ENCODE data around the gene INPP4B. TPM values are rescaled to one million over a fixed set of nuclear protein-coding genes. Genes with fewer than 3 reads are reported as not detected.
A peak's percentile ranks its signal among the peaks of the same experiment; 100 is the strongest.
"Not testable (repeated sequence)": the region's sequence is repeated elsewhere in the genome, so short reads cannot be mapped to it uniquely, and the experiment has no call there.

Gene INPP4B
- polyA plus RNA-seq, 5 donors: 5.5 to 15.7 (median 11.7) TPM

DNA sequence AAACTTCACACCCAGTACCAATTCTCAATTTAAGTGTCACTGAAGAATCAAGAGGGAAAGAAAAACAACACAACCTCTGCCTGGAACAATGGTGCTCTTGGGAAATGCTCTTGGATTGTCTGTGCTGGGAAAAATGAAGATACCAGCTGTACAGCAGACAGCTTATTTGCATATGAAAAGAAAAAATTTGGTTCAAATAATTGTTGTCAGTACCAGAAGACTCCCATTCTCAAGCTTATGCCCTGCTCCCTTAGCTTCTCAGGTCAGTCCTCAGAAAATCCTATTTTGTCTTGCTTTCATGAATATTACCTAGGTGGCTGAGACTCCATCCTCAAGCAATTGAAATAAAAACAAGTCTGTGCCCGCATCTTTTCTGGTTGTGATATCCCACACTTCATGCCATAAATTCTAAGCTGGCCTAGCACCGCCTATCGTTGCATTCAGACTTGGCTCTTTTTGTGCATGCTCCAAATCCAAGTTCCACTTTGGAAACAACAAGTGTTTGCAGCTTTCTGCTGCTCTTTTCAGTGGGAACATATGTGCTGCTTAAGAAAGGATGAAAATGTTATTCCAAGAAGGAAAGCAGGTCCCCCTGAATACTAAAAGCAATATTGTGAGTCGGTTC, 431.6 kb downstream of the INPP4B start:
- no peak for DNase-seq

DNA sequence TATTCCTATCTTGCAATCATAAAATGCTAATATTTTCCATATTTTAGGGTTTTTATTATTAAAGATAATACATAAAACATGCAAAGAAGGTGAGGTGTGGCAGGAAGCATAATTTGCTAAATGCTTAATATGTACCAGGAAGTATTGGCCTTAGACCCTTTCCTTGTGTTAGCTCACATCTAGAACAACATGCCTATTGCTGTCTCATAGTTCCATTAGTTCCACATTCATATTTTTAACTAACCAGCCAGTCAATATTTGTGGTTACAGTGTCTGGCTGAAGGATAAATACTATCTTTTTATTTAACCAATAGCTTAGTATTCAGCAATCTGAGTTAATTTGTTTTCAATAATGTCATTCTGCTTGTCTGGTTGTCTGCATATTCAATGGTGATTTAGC, 432.6 kb downstream of the INPP4B start:
- no peak for DNase-seq

DNA sequence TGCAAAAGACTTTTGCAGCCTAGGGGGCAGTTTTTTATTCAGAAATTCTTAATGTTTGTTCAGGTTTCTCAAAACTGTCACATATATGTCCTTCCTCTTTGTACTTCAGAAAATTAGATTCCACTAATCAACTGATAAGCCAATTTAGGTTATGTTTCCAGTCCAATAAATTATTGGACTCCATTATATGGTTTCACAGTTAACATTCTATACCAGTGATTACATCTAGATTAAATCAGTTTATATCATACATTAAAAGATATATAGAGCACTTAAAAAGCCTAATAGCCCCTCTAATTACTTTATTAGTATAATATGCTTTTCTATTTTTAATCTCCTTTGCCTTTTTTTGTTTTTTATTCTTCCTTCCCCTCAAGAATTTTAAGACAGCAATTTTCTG, 434.1 kb downstream of the INPP4B start:
- no peak for DNase-seq

DNA sequence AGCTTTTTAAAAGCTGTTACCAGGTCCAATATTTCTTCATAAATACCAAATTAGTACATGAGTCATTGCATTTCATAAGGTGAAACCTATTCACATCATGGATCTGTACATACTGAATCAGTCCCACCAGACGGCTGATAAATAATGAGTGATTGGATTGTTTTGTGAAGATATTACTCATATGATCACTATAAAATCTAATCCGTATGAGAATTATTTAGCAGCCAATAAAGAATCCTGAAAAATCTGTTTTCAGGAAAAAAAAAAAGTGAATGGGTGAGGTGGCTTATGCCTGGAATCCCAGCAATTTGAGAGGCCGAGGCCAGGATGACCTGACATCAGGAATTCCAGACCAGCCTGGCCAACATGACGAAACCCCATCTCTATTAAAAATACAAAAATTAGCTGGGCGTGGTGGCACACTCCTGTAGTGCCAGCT, 438.1 kb downstream of the INPP4B start:
- DNase-seq: no peak

DNA sequence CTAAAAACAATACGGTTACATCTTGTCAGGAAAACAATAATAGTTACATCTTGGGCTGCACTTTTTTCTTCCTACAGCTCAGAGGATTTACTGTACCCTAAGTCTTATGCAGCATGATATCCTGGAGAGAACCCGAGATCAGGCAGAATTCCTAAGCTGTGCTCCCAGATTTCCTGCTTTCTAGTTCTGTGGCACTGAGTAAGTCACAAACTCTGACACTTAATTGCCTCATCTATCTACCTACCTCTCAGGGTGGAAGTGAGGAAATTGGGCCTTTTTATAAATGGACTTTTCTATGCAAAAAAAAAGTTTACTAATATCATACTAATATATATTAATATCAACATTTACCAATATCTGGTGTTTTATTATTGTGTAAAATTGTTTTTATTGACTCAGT, 438.5 kb downstream of the INPP4B start:
- DNase-seq: no peak

DNA sequence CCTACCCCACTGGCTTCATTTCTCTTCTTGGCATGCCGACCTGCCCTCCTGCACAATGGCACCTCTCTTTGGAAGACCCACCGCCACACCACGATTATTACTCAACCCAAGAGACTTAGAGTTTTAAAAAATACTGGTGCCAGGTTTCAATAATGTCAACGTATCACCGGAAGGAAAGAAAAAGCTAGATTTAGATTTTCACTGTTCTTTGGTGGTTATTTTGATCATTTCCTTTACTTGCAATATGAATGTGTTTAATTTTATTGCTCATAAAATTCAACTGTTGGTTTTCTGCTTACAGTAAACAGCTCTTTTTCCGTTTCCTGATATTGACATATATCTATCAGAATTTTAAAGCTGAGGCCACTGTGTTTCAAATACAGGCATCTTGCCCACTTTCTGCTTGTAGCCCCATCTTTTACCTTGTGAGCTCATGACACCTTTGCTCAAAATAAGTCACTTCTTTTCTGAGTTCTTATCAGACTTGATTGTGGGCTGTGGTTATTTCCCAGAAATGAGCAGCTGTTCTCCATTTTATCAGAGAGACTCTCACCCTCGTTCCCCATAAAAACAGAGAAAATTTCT, 439.1 kb downstream of the INPP4B start:
- DNase-seq: no peak

DNA sequence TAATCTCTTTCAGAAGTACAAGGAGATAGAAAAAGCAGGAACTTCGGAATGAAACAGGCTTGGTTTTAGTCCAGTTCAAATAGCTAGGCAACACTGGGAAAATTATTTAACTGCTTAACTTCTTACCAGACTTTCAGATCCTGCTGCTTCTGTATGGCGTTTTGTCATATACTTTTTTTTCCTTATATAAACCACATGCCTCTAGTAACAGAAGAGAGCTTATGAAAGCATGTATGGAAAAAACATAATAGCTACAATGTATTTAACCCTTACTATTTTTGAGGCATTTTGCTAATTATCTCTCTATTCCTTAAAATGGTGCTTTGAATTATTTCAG, 439.6 kb downstream of the INPP4B start:
- no peak for DNase-seq

DNA sequence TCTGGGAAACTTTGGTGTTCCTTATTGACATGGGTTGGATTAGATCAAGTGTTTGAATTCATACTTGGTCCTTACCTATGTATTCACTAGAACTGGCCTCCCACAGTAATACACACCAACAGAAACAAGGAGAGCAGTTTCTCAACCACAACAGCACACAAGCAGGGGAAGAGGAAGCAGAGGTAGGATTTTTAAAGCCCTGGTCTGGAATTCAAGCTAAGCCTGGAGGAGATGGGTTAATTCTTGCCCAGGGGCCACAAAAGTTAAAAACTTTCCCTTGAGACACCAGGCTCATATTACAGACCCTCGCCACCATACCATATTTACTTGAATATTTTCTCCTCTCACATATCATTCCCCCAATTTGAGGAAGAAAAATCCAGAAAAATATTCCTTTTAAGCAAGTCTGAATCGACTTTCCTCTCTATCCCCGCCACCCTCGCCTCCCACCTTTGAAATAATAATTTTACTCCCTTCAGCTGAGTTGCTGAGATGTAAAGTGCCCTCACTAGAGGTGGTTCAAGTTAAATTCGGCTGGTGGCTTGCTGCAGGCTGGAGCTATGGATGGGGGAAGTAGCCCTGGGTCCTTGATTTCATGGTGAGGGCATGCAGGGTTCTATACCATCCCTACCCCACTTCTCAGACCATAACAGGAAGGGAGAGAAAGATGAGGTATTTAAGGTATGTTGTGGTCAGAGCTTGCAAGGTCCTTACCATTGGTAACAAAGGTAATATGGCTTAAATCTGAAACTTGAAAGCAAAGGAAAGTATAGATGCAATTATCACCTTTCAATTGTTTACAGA, 440.2 kb downstream of the INPP4B start:
- DNase-seq: no peak

DNA sequence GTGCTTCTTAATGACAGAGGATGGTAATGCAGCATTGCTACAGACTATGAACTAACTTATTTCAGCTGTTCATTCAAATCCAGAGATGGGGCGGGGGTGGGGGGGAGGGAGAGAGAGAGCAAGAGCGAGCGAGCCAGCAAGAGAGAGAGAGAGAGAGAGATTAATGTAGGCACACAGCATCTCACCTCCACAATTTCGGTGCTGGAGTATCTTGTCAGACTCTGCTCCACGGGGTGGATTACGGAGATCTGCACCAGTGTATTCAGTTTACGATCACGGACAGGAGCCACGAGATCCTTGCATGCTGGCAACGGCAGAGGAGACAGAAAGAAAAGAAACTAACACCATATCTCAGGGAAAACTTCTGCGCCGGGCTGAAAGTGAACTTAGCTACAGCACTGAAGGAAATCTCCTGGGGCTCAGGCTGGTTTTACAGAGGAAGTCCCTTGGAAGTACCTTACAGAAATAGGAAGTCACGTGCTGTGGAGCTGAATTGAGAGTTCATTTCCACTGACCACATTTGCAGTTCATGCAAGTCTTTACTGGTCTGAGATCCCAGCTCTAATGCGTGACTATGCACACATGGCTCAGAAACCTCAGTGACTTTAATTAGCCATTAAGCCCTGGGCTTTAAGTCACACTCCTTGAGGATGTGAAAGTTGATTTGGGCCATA, 440.9 kb downstream of the INPP4B start:
- DNase-seq: peak; percentile 63 to 64

DNA sequence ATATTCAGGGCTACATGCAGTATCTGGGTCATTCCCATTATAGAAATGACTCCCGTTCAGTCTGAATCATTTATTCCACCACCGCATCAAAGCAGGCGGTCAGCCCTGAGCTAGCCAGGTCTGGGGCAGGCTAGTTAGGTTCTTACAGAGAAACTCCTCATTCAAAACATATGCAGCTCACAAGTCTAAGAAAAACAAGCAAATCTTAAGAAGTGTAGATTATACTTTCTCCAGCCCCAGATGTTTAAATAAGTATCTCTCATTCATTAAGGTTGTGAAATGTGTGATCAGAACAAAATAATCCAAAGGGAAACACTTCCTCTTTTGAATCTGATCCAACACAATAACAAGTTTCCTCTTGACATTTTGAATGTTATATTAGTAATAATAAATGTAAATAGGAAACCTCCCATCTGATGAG, 441.9 kb downstream of the INPP4B start:
- no peak for DNase-seq

DNA sequence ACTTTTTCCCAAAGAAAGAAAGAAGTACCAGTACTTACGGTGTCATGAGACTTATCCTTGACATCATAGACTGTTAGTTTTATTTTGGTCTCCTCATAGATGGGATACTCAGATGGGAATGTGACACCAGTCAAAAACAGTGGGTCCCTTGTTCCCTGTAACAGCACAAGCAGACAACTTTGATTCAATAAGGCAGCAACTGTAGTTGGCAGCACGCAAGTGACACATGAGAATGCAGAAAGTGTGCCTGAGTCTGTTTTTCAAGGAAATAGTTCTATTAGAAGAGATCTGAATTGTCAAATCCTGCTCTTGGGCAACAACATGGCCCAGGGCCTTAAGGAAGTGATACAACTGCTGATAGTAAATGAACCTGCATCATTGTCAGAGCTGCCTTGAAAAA, 443.2 kb downstream of the INPP4B start:
- DNase-seq: no peak

DNA sequence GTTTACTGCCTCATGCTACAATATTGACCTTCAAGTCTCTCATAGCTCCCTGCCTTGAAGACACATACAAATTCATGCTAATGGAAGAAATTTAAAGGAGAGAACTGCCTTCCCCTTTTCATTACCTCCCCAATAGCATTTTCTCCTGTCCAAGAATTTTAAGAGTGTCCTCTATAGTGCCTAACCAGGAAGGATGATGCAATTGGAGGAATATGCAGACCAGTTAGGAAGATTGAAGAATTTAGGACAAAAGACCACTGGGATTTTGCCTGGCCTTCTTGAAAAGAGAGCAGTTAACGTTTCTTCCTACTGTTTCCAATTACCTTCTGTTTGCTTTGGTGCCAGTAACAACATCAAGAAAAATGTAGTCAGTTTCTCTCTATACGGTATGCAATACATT, 443.9 kb downstream of the INPP4B start:
- DNase-seq: no peak

DNA sequence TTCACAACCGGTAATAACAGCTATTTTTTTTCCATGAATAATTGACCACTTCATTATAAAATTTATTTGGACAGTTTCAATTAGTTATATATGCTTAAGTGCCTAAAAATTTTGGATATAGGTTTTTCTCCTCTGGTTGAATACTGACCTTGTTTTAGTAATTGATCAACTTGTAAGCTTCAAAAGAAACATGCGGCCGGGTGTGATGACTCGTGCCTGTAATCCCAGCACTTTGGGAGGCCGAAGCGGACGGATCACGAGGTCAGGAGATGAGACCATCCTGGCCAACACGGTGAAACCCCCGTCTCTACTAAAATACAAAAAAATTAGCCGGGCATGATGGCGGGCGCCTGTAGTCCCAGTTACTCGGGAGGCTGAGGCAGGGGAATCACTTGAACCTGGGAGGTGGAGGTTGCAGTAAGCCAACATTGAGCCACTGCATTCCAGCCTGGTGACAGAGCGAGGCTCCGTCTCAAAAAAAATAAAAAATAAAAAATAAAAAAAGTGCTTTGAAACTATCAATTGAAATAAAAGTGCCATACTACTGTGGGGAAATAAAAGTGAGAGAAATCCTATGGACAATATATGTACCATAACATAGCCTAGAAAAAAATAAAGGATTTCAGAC, 448.6 kb downstream of the INPP4B start:
- not testable (repeated sequence) for DNase-seq

DNA sequence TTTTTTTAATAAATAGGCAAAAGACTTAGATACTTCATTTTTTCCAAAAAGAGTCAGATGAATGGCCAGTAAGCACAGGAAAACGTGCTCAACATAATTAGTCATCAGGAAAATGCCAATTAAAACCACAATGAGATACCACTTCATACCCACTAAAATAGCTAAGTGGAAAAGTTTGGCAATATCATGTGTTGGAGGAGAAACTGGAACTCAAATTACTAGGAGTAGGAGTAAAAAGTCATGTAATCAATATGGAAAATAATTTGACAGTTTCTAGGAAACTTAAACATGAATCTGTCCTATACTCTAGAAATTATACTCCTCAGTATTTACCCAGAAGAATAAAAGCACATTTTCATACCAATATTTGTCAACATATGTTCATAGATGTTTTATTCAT, 449.8 kb downstream of the INPP4B start:
- no peak for DNase-seq

DNA sequence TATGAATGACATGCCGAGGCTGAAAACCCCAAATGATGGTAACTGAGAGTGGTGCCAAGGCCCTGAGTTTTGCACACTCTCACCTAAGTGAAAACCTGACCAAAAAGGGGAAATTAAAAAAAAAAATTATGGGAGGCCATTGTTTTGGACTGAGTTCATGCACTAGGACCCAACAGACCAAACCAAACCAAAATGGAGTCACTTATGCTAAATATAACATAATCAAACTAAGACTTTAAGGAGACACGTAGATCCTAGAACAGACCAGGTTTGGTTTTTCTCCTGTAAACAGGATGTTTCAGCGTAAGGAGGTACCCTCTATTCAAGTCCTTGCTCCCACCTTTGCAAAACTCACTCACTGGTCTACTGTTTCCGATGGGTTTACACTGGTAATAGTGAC, 453.0 kb downstream of the INPP4B start:
- no peak for DNase-seq

DNA sequence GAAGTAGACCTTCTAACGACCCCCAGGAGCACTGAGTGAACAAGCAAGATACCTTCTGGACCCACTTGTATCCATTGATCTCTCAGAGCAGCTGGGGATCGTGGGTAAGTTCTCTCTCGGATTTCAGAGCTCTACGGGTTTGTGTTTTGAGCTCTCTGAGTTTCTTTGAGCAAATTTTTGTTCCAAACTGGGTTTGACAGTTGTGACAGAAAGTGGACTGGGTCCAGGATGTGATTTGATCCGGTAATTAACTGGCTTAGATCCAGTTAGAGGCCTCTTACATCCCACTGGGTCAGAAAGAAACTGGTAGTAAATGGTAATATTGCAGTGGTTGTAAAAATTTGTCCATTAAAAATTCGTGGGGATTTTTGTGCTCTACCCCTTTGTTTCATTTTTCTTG, 459.2 kb downstream of the INPP4B start:
- DNase-seq: no peak

DNA sequence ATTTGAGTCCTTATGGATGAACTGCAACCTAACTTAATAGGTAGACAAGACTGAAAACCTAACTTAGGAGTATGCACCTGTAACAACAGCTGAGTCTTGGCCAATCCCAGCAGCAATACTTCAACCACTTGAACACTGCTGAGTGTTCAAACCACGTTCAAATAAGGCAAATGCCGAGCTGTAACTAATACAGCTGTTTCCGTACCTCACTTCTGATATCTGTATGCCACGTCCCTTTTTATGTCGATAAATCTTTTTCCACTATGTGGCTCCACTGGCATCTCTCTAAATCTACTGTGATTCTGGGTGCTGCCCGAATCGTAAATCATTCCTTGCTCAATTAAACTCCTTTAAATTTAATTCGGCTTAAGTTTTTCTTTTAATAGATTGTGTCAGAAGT, 459.7 kb downstream of the INPP4B start:
- no peak for DNase-seq

DNA sequence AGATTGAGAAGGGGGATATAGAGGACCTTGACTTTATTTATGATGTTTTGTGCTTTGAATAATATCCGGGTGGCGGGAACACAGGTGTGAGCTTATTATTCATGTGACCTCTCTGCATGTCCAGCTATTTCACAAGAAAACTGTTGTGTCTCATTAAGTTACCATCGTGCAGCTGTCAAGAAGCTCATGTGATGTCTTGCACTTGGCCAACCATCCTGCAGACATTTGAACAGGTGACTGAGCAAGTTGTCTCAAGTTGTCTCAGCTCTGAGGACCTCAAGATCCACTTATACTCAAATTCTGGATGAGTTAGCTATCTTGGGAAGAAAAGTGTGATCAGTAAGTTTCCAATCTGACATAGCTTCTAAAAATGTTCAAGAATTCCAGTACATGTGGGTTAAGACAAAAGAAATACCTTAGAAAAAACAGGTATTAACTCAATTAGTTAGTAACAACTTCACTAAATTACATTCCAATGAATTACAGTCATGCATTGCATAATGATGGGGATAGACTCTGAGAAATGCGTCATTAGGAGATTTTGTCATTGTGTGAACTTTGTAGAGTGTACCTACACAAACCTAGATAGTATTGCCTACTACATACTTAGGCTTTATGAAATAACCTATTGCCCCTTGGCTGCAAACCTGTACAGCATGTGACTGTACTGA, 462.2 kb downstream of the INPP4B start:
- DNase-seq: no peak

DNA sequence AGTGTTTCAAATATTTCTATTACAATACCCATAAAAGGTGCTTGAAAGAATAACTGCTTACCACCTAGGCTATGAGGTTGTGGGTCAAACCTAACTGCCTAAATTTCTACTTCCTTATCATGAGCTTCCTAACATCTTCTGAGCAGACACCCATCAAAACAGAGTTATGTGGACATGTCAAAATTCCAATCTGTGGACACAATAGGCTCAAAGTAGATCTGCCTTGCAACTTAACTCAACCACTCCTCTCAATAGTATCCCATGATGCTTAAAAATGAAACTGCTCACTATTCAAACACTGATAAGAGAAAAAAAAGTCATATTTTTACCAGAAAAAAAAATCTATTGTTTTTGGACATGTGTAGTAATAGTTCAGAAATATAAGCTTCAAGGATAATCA, 462.7 kb downstream of the INPP4B start:
- DNase-seq: no peak

DNA sequence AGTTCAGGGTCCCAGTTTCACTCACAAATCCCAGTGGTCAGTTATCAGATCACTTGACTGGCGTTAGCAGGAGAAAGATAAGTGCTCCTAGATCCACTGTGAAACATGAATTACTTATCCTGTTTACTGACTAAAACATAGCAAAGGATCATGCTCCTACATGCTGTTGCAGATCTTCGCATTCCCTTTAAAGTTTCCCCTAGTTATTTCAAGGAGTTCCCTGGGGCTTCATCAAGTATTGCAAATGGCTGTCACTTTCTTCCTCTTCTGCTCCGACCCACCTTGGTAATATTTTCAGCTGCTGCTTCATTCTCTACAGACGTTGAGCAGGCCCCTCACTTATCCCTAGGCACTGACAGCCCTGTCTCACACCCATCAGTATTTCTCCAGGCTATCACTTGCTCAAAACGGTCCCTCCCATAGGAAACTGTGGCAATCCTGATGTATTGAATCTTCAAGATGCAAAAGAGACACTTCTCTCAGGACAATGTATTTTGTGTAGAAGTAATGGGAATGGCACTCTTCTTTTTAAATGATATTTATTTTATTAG, 466.0 kb downstream of the INPP4B start:
- no peak for DNase-seq

DNA sequence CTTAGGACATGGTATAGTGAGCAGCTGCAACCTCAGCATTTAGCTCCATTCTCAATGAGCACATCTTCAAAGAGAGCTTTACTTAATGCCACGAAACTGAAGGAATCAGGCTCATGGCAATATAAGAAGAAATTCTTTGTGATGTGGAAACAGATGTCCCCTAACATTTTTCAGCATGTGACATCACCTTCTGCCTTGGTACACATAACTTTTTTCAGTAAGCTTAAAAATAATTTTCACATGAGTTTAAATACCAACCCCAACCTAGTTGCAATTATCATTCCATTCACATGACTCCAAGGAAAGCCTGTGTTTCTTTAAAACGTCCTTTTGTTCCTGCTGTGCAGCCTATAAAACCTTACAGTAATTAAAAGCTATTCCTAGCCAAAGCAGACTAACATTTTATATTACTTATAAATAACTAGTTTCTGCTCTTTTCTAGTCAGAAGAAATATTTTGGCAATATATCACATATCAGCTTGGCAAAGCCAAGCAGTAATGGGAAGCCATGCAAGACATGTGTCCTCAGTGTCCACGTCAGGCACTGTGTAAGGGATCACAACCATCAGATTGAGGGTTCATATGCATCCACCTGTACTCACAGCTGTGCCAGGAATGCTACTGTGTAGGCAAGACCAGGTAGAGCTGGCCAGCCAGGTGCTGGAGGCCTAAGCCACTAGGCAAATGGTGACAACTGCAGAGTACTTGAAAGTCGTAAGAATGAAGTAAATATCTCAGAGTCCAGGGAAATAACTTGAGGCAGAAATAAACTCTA, 466.6 kb downstream of the INPP4B start:
- DNase-seq: no peak

Data from right lung (tissue), 5 donors.